Osteoblast (primary cell): ENCODE results near the gene GAP43. TPM values are rescaled to one million over a fixed set of nuclear protein-coding genes. Genes with fewer than 3 reads are reported as not detected.

Experiments
- DNase-seq: peaks from one replicate; pipeline ENCODE4 v3.0.0; 2011; ENCODE audit warnings: low spot score, mixed read lengths; ENCODE audit not compliant: insufficient read length; ENCODE audit errors: missing footprints
- H2AFZ ChIP-seq: 2 replicates; pipeline ENCODE4 v1.6.0; 2011; ENCODE audit warnings: mild to moderate bottlenecking, low read length
- H3K27ac ChIP-seq: 2 replicates; pipeline ENCODE4 v1.5.1; 2011; ENCODE audit warnings: mild to moderate bottlenecking, low read depth, low read length, moderate library complexity
- H3K27me3 ChIP-seq: 2 replicates; pipeline ENCODE4 v1.6.0; 2012; ENCODE audit warnings: mild to moderate bottlenecking, control low read depth, inconsistent platforms, low read length, moderate library complexity; ENCODE audit not compliant: insufficient read depth
- H3K36me3 ChIP-seq: 2 replicates; pipeline ENCODE4 v1.5.1; 2011; ENCODE audit warnings: mild to moderate bottlenecking, low read length, control low read depth, moderate library complexity; ENCODE audit not compliant: insufficient read depth
- H3K4me1 ChIP-seq: 2 replicates; pipeline ENCODE4 v1.5.1; 2011; ENCODE audit warnings: mild to moderate bottlenecking, low read length, control low read depth, moderate library complexity; ENCODE audit not compliant: insufficient read depth
- H3K4me2 ChIP-seq: 2 replicates; pipeline ENCODE4 v1.6.0; 2011; ENCODE audit warnings: mild to moderate bottlenecking, low read length; ENCODE audit not compliant: insufficient read depth
- H3K4me3 ChIP-seq: fragments of 200-600 bp; sonication (generic); 3 replicates; pipeline ENCODE4 v1.5.1; 2012; ENCODE audit warnings: mild to moderate bottlenecking, low read length, inconsistent platforms; ENCODE audit not compliant: insufficient read depth
- H3K79me2 ChIP-seq: 2 replicates; pipeline ENCODE4 v1.6.0; 2012; ENCODE audit warnings: mild to moderate bottlenecking, low read length, control low read depth, inconsistent platforms; ENCODE audit not compliant: insufficient read depth
- H3K9me3 ChIP-seq: 2 replicates; pipeline ENCODE4 v1.5.1; 2011; ENCODE audit warnings: low read depth, low read length, control low read depth
- H4K20me1 ChIP-seq: 2 replicates; pipeline ENCODE4 v1.6.0; 2012; ENCODE audit warnings: mild to moderate bottlenecking, low read length, control low read depth; ENCODE audit not compliant: insufficient read depth
- CTCF ChIP-seq: IDR thresholded peaks from 2 replicates; pipeline ENCODE4 v1.5.1; 2011; ENCODE audit warnings: mild to moderate bottlenecking, low read depth, low read length, moderate library complexity; ENCODE audit errors: extremely low read depth
- total RNA-seq: library from RNA; depleted of rRNA; stranded (reverse); fragments of >200 nt; gene quantifications from 2 replicates; pipeline ENCODE4 v1.2.3, GENCODE V29; 2012

The GAP43 gene
- total RNA-seq, 1 donor, result 3.6 TPM

- Histone ChIP-seq H3K27me3 (no peaks in the 10 kb centered on the region), H3K4me1 (no peaks in the 10 kb centered on the region), H4K20me1 (no peaks in the 10 kb centered on the region), H3K36me3 (no peaks in the 10 kb centered on the region), H3K27ac (no peak overlapping the region), H3K4me2 (no peak overlapping the region), H3K4me3 (no peak overlapping the region), H3K9me3 (no peaks in the 10 kb centered on the region), H2AFZ (no peak overlapping the region), H3K79me2 (no peaks in the 10 kb centered on the region)
- no peak for DNase-seq
- no peak for TF ChIP-seq CTCF
These were observed 50.6 kb downstream of the GAP43 start for GRCh38 chr3:115673881-115674280.

- Histone ChIP-seq H3K27me3 (no peaks in the 10 kb centered on the region), H3K4me1 (no peaks in the 10 kb centered on the region), H4K20me1 (no peaks in the 10 kb centered on the region), H3K9me3 (no peaks in the 10 kb centered on the region), H3K79me2 (no peaks in the 10 kb centered on the region), H3K4me2 (no peak overlapping the region), H3K36me3 (no peaks in the 10 kb centered on the region), H3K27ac (no peak overlapping the region), H2AFZ (no peak overlapping the region), H3K4me3 (no peak overlapping the region)
- no peak for DNase-seq
- TF ChIP-seq CTCF, result no peak
These were observed 53.0 kb downstream of the GAP43 start for GRCh38 chr3:115676336-115676735.

- Histone ChIP-seq H3K4me2 (no peak overlapping the region), H3K27me3 (no peaks in the 10 kb centered on the region), H3K27ac (no peak overlapping the region), H3K4me1 (no peaks in the 10 kb centered on the region), H3K79me2 (no peaks in the 10 kb centered on the region), H4K20me1 (no peaks in the 10 kb centered on the region), H3K36me3 (no peaks in the 10 kb centered on the region), H2AFZ (no peak overlapping the region), H3K9me3 (no peaks in the 10 kb centered on the region), H3K4me3 (no peak overlapping the region)
- no peak for DNase-seq
- TF ChIP-seq CTCF, result no peak
These were observed 57.6 kb downstream of the GAP43 start for GRCh38 chr3:115680803-115681345.

GRCh38 chr3:115681736-115682135, 58.4 kb downstream of the GAP43 start:
- no peak overlapping the region for H2AFZ ChIP-seq
- no peaks in the 10 kb centered on the region for H3K9me3 ChIP-seq
- no peaks in the 10 kb centered on the region for H4K20me1 ChIP-seq
- H3K27ac ChIP-seq, result no peak overlapping the region
- H3K36me3 ChIP-seq, result no peaks in the 10 kb centered on the region
- DNase-seq, result no peak
- H3K27me3 ChIP-seq, result no peaks in the 10 kb centered on the region
- H3K4me3 ChIP-seq, result no peak overlapping the region
- no peaks in the 10 kb centered on the region for H3K79me2 ChIP-seq
- H3K4me1 ChIP-seq, result no peaks in the 10 kb centered on the region
- TF ChIP-seq CTCF, result no peak
- H3K4me2 ChIP-seq, result no peak overlapping the region
